H1 (cell line): ENCODE results near the gene LY6G6D. TPM values are rescaled to one million over a fixed set of nuclear protein-coding genes. Genes with fewer than 3 reads are reported as not detected.

Experiments used
- CTCF ChIA-PET: fragments of 300-600 bp; sonication (Branson Sonifier 250); formaldehyde crosslinking; loops from one replicate; lab custom pipeline; 2021; ENCODE audit not compliant: partially characterized antibody; lab: Charles Lee
- POLR2A ChIA-PET: fragments of 300-600 bp; sonication (Branson Sonifier 250); formaldehyde crosslinking; loops from one replicate; lab custom pipeline; 2021; ENCODE audit warnings: inconsistent platforms; ENCODE audit not compliant: partially characterized antibody; lab: Charles Lee
- DNase-seq, 2 experiments: peaks; one replicate each; pipeline versions ENCODE4 v3.0.0 to v3.0.0-alpha.2; 2010 to 2022; ENCODE audit warnings: low spot score in 2 of 2, low read depth in 1 of 2, mixed read lengths in 1 of 2
- FAIRE-seq: peaks from 2 replicates; lab custom pipeline; 2011; peaks lifted over from hg19 to GRCh38; lab: Jason Lieb, UNC
- H2AFZ ChIP-seq: 2 replicates; pipeline ENCODE4 v1.8.1; 2012; ENCODE audit warnings: low read length, inconsistent platforms
- H2AK5ac ChIP-seq: 2 replicates; pipeline ENCODE4 v1.6.1; 2013; ENCODE audit warnings: low read depth, low read length
- H2BK120ac ChIP-seq: replicated peaks from 2 replicates; pipeline ENCODE3; 2013; ENCODE audit warnings: low read depth, low read length, inconsistent platforms
- H2BK12ac ChIP-seq: 2 replicates; pipeline ENCODE4 v1.6.1; 2013; ENCODE audit warnings: low read depth, low read length
- H2BK15ac ChIP-seq: 2 replicates; pipeline ENCODE4 v1.6.1; 2013; ENCODE audit warnings: low read length
- H2BK20ac ChIP-seq: 2 replicates; pipeline ENCODE4 v1.6.1; 2013; ENCODE audit warnings: low read length
- H2BK5ac ChIP-seq: 2 replicates; pipeline ENCODE4 v1.6.1; 2013; ENCODE audit warnings: low read depth, low read length
- H3K14ac ChIP-seq: 2 replicates; pipeline ENCODE4 v1.6.1; 2013; ENCODE audit warnings: inconsistent platforms; ENCODE audit not compliant: insufficient read length
- H3K18ac ChIP-seq: 2 replicates; pipeline ENCODE4 v1.6.1; 2013; ENCODE audit warnings: low read length; ENCODE audit errors: extremely low read depth
- H3K23ac ChIP-seq: 2 replicates; pipeline ENCODE4 v1.6.1; 2013; ENCODE audit warnings: inconsistent platforms; ENCODE audit not compliant: insufficient read length
- H3K23me2 ChIP-seq: 2 replicates; pipeline ENCODE4 v1.6.1; 2013; ENCODE audit warnings: low read depth, low read length
- H3K27ac ChIP-seq: 2 replicates; pipeline ENCODE4 v1.6.1; 2011; ENCODE audit warnings: low read depth, low read length, inconsistent platforms
- H3K27me3 ChIP-seq, 4 experiments: replicated peaks in 1 of 4; 1 replicate in 1 of 4; 2 replicates in 3 of 4; pipeline versions ENCODE4 v1.6.1 to v1.8.1; 2011 to 2013; ENCODE audit warnings: low read length in 3 of 4, mild to moderate bottlenecking in 3 of 4, inconsistent platforms in 2 of 4, mixed read lengths in 2 of 4, moderate library complexity in 1 of 4; ENCODE audit not compliant: control insufficient read depth in 3 of 4, insufficient read depth in 3 of 4; ENCODE audit errors: extremely low read depth in 1 of 4
- H3K36me3 ChIP-seq, 4 experiments: 2 replicates each; pipeline versions ENCODE4 v1.6.1 to v1.8.1; 2011 to 2013; ENCODE audit warnings: mild to moderate bottlenecking in 4 of 4, low read length in 3 of 4, moderate library complexity in 2 of 4, control low read depth in 1 of 4, inconsistent platforms in 1 of 4; ENCODE audit not compliant: insufficient read depth in 4 of 4, control insufficient read depth in 2 of 4
- H3K4ac ChIP-seq: replicated peaks from 2 replicates; pipeline ENCODE3; 2013; ENCODE audit warnings: low read length, low read depth, mixed read lengths, inconsistent platforms; ENCODE audit not compliant: insufficient read length
- H3K4me1 ChIP-seq, 4 experiments: replicated peaks in 1 of 4; 1 replicate in 1 of 4; 2 replicates in 3 of 4; pipeline versions ENCODE4 v1.6.1 to v1.8.1; 2011 to 2013; ENCODE audit warnings: low read length in 3 of 4, inconsistent platforms in 2 of 4, mixed read lengths in 1 of 4; ENCODE audit not compliant: insufficient read depth in 4 of 4, control insufficient read depth in 3 of 4
- H3K4me2 ChIP-seq, 2 experiments: 2 replicates each; pipeline versions ENCODE4 v1.6.1 to v1.8.1; 2011 to 2013; ENCODE audit warnings: low read depth in 2 of 2, low read length in 2 of 2, control low read depth in 1 of 2, inconsistent platforms in 1 of 2, mild to moderate bottlenecking in 1 of 2; ENCODE audit not compliant: insufficient read depth in 1 of 2
- H3K4me3 ChIP-seq, 4 experiments: fragments of 200-600, 300-600 bp in 1 of 4; sonication (generic), shearing (Covaris generic), sonication (Bioruptor Twin) in 1 of 4; 2 replicates each; pipeline versions ENCODE4 v1.5.1 to v1.8.1; 2011 to 2016; ENCODE audit warnings: low read length in 4 of 4, low read depth in 3 of 4, control low read depth in 2 of 4, inconsistent platforms in 2 of 4, mild to moderate bottlenecking in 2 of 4, mixed read lengths in 1 of 4, moderate library complexity in 1 of 4; ENCODE audit not compliant: insufficient read depth in 2 of 4; ENCODE audit errors: extremely low read depth in 1 of 4
- H3K56ac ChIP-seq: replicated peaks from 2 replicates; pipeline ENCODE3; 2013; ENCODE audit warnings: low read depth, mild to moderate bottlenecking, mixed read lengths, low read length, inconsistent platforms; ENCODE audit not compliant: insufficient read length
- H3K79me1 ChIP-seq: 2 replicates; pipeline ENCODE4 v1.6.1; 2013; ENCODE audit warnings: low read depth, low read length, control low read depth
- H3K79me2 ChIP-seq, 2 experiments: 2 replicates each; pipeline versions ENCODE4 v1.6.1 to v1.8.1; 2012 to 2013; ENCODE audit warnings: low read length in 2 of 2, mild to moderate bottlenecking in 2 of 2, inconsistent platforms in 1 of 2; ENCODE audit not compliant: insufficient read depth in 2 of 2, control insufficient read depth in 1 of 2
- H3K9ac ChIP-seq, 4 experiments: replicated peaks in 1 of 4; 1 replicate in 1 of 4; 2 replicates in 3 of 4; pipeline versions ENCODE4 v1.6.1 to v1.8.1; 2011 to 2013; ENCODE audit warnings: low read depth in 3 of 4, low read length in 3 of 4, control low read depth in 2 of 4, mild to moderate bottlenecking in 2 of 4, moderate library complexity in 2 of 4, inconsistent platforms in 1 of 4; ENCODE audit errors: extremely low read depth in 1 of 4
- H3K9me3 ChIP-seq, 2 experiments: 2 replicates each; pipeline versions ENCODE4 v1.6.1 to v1.8.1; 2012 to 2013; ENCODE audit warnings: mild to moderate bottlenecking in 2 of 2, moderate library complexity in 2 of 2, control low read depth in 1 of 2, inconsistent platforms in 1 of 2, low read depth in 1 of 2, low read length in 1 of 2, mixed read lengths in 1 of 2; ENCODE audit not compliant: insufficient read depth in 2 of 2
- H4K20me1 ChIP-seq, 2 experiments: replicated peaks in 1 of 2; 2 replicates each; pipeline versions ENCODE3 to v1.8.1; 2011 to 2013; ENCODE audit warnings: inconsistent platforms in 2 of 2, low read length in 2 of 2, mild to moderate bottlenecking in 1 of 2; ENCODE audit not compliant: insufficient read depth in 2 of 2, control insufficient read depth in 1 of 2
- H4K5ac ChIP-seq: 2 replicates; pipeline ENCODE4 v1.6.1; 2013; ENCODE audit warnings: low read length, low read depth, mixed read lengths, inconsistent platforms; ENCODE audit not compliant: insufficient read length
- H4K8ac ChIP-seq: 2 replicates; pipeline ENCODE4 v1.8.0; 2013; ENCODE audit warnings: mild to moderate bottlenecking, moderate library complexity, low read length, inconsistent platforms; ENCODE audit not compliant: insufficient read depth; ENCODE audit errors: extremely low read depth
- H4K91ac ChIP-seq: replicated peaks from 2 replicates; pipeline ENCODE3; 2013; ENCODE audit warnings: low read length, mixed read lengths, inconsistent platforms; ENCODE audit not compliant: insufficient read length
- EZH2 ChIP-seq: fragments of 200-600 bp; sonication (generic); IDR thresholded peaks from 2 replicates; pipeline ENCODE4 v1.7.1; 2012; ENCODE audit warnings: low read depth, mild to moderate bottlenecking, moderate library complexity, low read length, inconsistent platforms; ENCODE audit not compliant: severe bottlenecking
- TEAD4 ChIP-seq: IDR thresholded peaks from 2 replicates; pipeline ENCODE4 v1.6.1; 2012; ENCODE audit warnings: low read depth, low read length, inconsistent platforms, mixed read lengths
- WGBS, 2 experiments: shearing (Covaris generic) in 1 of 2; methylation state at CpG; one replicate each; pipeline versions ENCODE4 v1.1.6 to v1.1.7; 2013 to 2015; ENCODE audit warnings: low lambda C conversion rate in 2 of 2, mixed read lengths in 2 of 2, inconsistent platforms in 1 of 2, low coverage in 1 of 2, missing lambda C conversion rate in 1 of 2; ENCODE audit not compliant: insufficient replicate concordance in 2 of 2, insufficient coverage in 1 of 2, insufficient read length in 1 of 2; ENCODE audit errors: extremely low coverage in 1 of 2, missing lambda C conversion rate in 1 of 2; 5-methylcytosine and 5-hydroxymethylcytosine counted together
- polyA plus RNA-seq, 7 experiments: library from polyadenylated mRNA; depleted of rRNA in 3 of 7; stranded (reverse) in 5 of 7; unstranded in 2 of 7; fragments of >200 nt in 5 of 7; fragments of 200-250 nt in 2 of 7; gene quantifications; 1 replicate in 5 of 7; 2 replicates in 1 of 7; 4 replicates in 1 of 7; pipeline versions ENCODE4 v1.2.1 to v1.2.3, GENCODE V29; 2011 to 2013; ENCODE audit warnings: missing spikeins in 2 of 7, mixed read lengths in 2 of 7
- total RNA-seq: library from RNA; stranded (reverse); fragmentation: NEBNext Ultra II Directional; extraction: Animal tissue kit (Norgen Biotek cat#: 25700); gene quantifications from 2 replicates; pipeline ENCODE4 v1.2.1, GENCODE V29; 2021

Gene LY6G6D
- total and polyA plus RNA-seq, 2 of the 8 experiments (the other 6 are each of a cell fraction or from before 2014, with no cell fraction given), result 1.8 TPM; not detected in 1

GRCh38 chr6:31762356-31762755, 47.2 kb downstream of the LY6G6D start, which contains the start of gene SAPCD1:
Gene SAPCD1 (plus strand): TSS chr6:31762656. CDS start chr6:31763055, 399 bp downstream.
- H2BK15ac ChIP-seq, result 0 out of 2 replicates have a peak within 1 kb of the TSS, but pooled peaks have one; percentile 12
- H4K91ac ChIP-seq, result peak within 1 kb of the TSS; percentile 31
- ChIA-PET CTCF (interaction anchor here (1.3 to 1.6 kb wide), 4 partner anchors 11 to 29 kb away, joined by 3 to 4 read pairs (median 3); no protein-coding TSS in a partner anchor), POLR2A (interaction anchor here (0.6 to 6.3 kb wide), 6 partner anchors 9 to 59 kb away, joined by 3 to 38 read pairs (median 7); partner anchors contain the start of genes ABHD16A, CLIC1 and MSH5)
- H2BK20ac ChIP-seq, result no peak within 1 kb of the TSS
- no peak within 1 kb of the TSS for H4K5ac ChIP-seq
- DNase-seq, result no peak
- no peak within 1 kb of the TSS for H3K4me3 ChIP-seq
- 0 out of 2 replicates have a peak within 1 kb of the TSS, but pooled peaks have one; percentile 32 for H3K27ac ChIP-seq
- H3K18ac ChIP-seq, result no peak within 1 kb of the TSS
- no peak within 1 kb of the TSS for H2AK5ac ChIP-seq
- H3K36me3 ChIP-seq, result peaks cover 0 to 16% (median 1%) of the 10 kb centered on the region in 4 experiments; a peak in 3 of 8 replicates
- FAIRE-seq, result no peak
- H2BK120ac ChIP-seq, result no peak within 1 kb of the TSS
- no peak within 1 kb of the TSS; a peak in 1 of 7 replicates for H3K9ac ChIP-seq
- peaks cover 3% of the 10 kb centered on the region; the same call in 1 of the 2 replicates for H3K23me2 ChIP-seq
- peak within 1 kb of the TSS in 1 of 2 experiments; percentile 6; a peak in 1 of 4 replicates for H3K4me2 ChIP-seq
- H2AFZ ChIP-seq, result no peak within 1 kb of the TSS
- H3K9me3 ChIP-seq, result no peaks in the 10 kb centered on the region
- H3K79me1 ChIP-seq, result no peaks in the 10 kb centered on the region
- no peak within 1 kb of the TSS for H3K23ac ChIP-seq
- peak within 1 kb of the TSS; percentile 20; the same call in 1 of the 2 replicates for H2BK5ac ChIP-seq
- H3K27me3 ChIP-seq, result no peaks in the 10 kb centered on the region
- no peaks in the 10 kb centered on the region for H4K20me1 ChIP-seq
- no peak within 1 kb of the TSS for H2BK12ac ChIP-seq
- peaks cover 0 to 9% (median under 1%) of the 10 kb centered on the region in 4 experiments; a peak in 4 of 7 replicates for H3K4me1 ChIP-seq
- no peak within 1 kb of the TSS for H3K4ac ChIP-seq
- no peak within 1 kb of the TSS for H3K56ac ChIP-seq
- H4K8ac ChIP-seq, result no peak within 1 kb of the TSS; the same call in 1 of the 2 replicates
- no peak for TF ChIP-seq TEAD4
- no peak for TF ChIP-seq EZH2
- H3K79me2 ChIP-seq, result no peaks in the 10 kb centered on the region
- WGBS, 2 experiments, result 86% methylated on average over 4 of the region's 4 CpGs; no CpG with 5 or more reads in 1 of the 2 experiments
- H3K14ac ChIP-seq, result no peak within 1 kb of the TSS
